HepG2 (cell line): Measurements from ENCODE around the gene SNX9. TPM values are rescaled to one million over a fixed set of nuclear protein-coding genes. Genes with fewer than 3 reads are reported as not detected.

Source experiments
- ATF7 ChIP-seq, 2 experiments: fragments of 450-650 bp in 1 of 2; sonication (generic) in 1 of 2; formaldehyde crosslinking in 1 of 2; IDR thresholded peaks; 2 replicates each; pipeline versions ENCODE4 v1.4.0 to v1.6.1; 2016 to 2020; ENCODE audit warnings: antibody characterized with exemption in 1 of 2, mild to moderate bottlenecking in 1 of 2, missing genetic modification reagents in 1 of 2
- BCL3 ChIP-seq: sonication (generic); formaldehyde crosslinking; IDR thresholded peaks from 2 replicates; pipeline ENCODE4 v1.5.1; 2020; ENCODE audit warnings: mild to moderate bottlenecking, missing genetic modification reagents, moderate library complexity
- FIP1L1 ChIP-seq: fragments of 200-400 bp; formaldehyde crosslinking; IDR thresholded peaks from 2 replicates; pipeline ENCODE4 v1.6.1; 2018; ENCODE audit warnings: low read depth, mild to moderate bottlenecking, low read length, moderate library complexity, borderline replicate concordance; ENCODE audit not compliant: insufficient read depth
- FOXJ3 ChIP-seq: sonication (generic); formaldehyde crosslinking; IDR thresholded peaks from 2 replicates; pipeline ENCODE4 v1.4.0; 2020; ENCODE audit warnings: missing genetic modification reagents, mild to moderate bottlenecking, borderline replicate concordance
- GLI4 ChIP-seq: sonication (generic); formaldehyde crosslinking; IDR thresholded peaks from 2 replicates; pipeline ENCODE4 v1.5.1; 2020; ENCODE audit warnings: missing genetic modification reagents, mild to moderate bottlenecking, moderate library complexity, borderline replicate concordance
- HOMEZ ChIP-seq: IDR thresholded peaks from 2 replicates; pipeline ENCODE4 v1.6.1; 2016; ENCODE audit warnings: low read depth
- HOXA7 ChIP-seq: sonication (generic); formaldehyde crosslinking; IDR thresholded peaks from 2 replicates; pipeline ENCODE4 v1.8.1; 2022; ENCODE audit warnings: mild to moderate bottlenecking, missing genetic modification reagents, moderate library complexity
- MBD4 ChIP-seq: IDR thresholded peaks from 2 replicates; pipeline ENCODE4 v1.6.1; 2012; ENCODE audit warnings: low read length, inconsistent platforms, borderline replicate concordance
- NFE2L1 ChIP-seq: sonication (generic); formaldehyde crosslinking; IDR thresholded peaks from 2 replicates; pipeline ENCODE4 v1.4.0; 2020; ENCODE audit warnings: missing genetic modification reagents, mild to moderate bottlenecking, borderline replicate concordance
- PAF1 ChIP-seq: IDR thresholded peaks from 2 replicates; pipeline ENCODE4 v1.6.1; 2016; ENCODE audit warnings: missing genetic modification reagents, missing compliant biosample characterization
- PCBP2 ChIP-seq: fragments of 200-400 bp; formaldehyde crosslinking; optimal IDR thresholded peaks from 2 replicates; pipeline ENCODE3; 2018; ENCODE audit warnings: low read length, low read depth; ENCODE audit not compliant: poor library complexity, severe bottlenecking
- POGZ ChIP-seq: sonication (generic); formaldehyde crosslinking; IDR thresholded peaks from 2 replicates; pipeline ENCODE4 v1.4.0; 2020; ENCODE audit warnings: mild to moderate bottlenecking, missing genetic modification reagents
- RXRB ChIP-seq: IDR thresholded peaks from 2 replicates; pipeline ENCODE4 v1.6.1; 2016; ENCODE audit warnings: borderline replicate concordance, missing genetic modification reagents, missing compliant biosample characterization
- ZBTB7B ChIP-seq: sonication (generic); formaldehyde crosslinking; IDR thresholded peaks from 2 replicates; pipeline ENCODE4 v1.4.0; 2020; ENCODE audit warnings: missing genetic modification reagents
- ZFP1 ChIP-seq: IDR thresholded peaks from 2 replicates; pipeline ENCODE4 v1.6.1; 2016
- ZIK1 ChIP-seq: sonication (generic); formaldehyde crosslinking; IDR thresholded peaks from 2 replicates; pipeline ENCODE4 v1.5.0; 2020; ENCODE audit warnings: mild to moderate bottlenecking, low read depth, missing genetic modification reagents, borderline replicate concordance
- ZNF180 ChIP-seq: sonication (generic); formaldehyde crosslinking; IDR thresholded peaks from 2 replicates; pipeline ENCODE4 v1.4.0; 2020; ENCODE audit warnings: low read depth, missing genetic modification reagents, borderline replicate concordance
- ZNF20 ChIP-seq: sonication (generic); formaldehyde crosslinking; IDR thresholded peaks from 2 replicates; pipeline ENCODE4 v1.4.0; 2020; ENCODE audit warnings: mild to moderate bottlenecking, moderate library complexity, missing genetic modification reagents
- ZNF224 ChIP-seq: sonication (generic); formaldehyde crosslinking; IDR thresholded peaks from 2 replicates; pipeline ENCODE4 v1.5.0; 2020; ENCODE audit warnings: mild to moderate bottlenecking, missing genetic modification reagents
- ZNF446 ChIP-seq: sonication (generic); formaldehyde crosslinking; IDR thresholded peaks from 2 replicates; pipeline ENCODE4 v1.5.0; 2020; ENCODE audit warnings: mild to moderate bottlenecking, missing genetic modification reagents
- ZNF546 ChIP-seq: sonication (generic); formaldehyde crosslinking; conservative IDR thresholded peaks from 2 replicates; pipeline ENCODE4 v1.8.1; 2023; ENCODE audit warnings: mild to moderate bottlenecking, missing genetic modification reagents
- ZNF580 ChIP-seq: IDR thresholded peaks from 2 replicates; pipeline ENCODE4 v1.6.1; 2016; ENCODE audit warnings: low read depth, borderline replicate concordance
- ZSCAN22 ChIP-seq: sonication (generic); formaldehyde crosslinking; IDR thresholded peaks from 2 replicates; pipeline ENCODE4 v1.4.0; 2020; ENCODE audit warnings: mild to moderate bottlenecking, missing genetic modification reagents
- polyA plus RNA-seq, 8 experiments: library from polyadenylated mRNA; depleted of rRNA in 3 of 8; stranded (reverse) in 7 of 8; unstranded in 1 of 8; fragments of >200 nt; fragmentation: Illumina TruSeq in 4 of 8; extraction: Trizol in 4 of 8; gene quantifications; 2 replicates each; pipeline versions ENCODE4 v1.2.1 to v1.2.3, GENCODE V29; 2011 to 2016; ENCODE audit warnings: low read depth in 4 of 8, missing spikeins in 1 of 8, mixed read lengths in 1 of 8; ENCODE audit not compliant: insufficient read depth in 1 of 8
- total RNA-seq, 5 experiments: library from RNA; depleted of rRNA; stranded (reverse); fragments of >200 nt; fragmentation: Illumina TruSeq; extraction: Trizol; gene quantifications; 2 replicates each; pipeline ENCODE4 v1.2.3, GENCODE V29; 2016; ENCODE audit warnings: low read depth in 1 of 5
- TF ChIP-seq, protein P1 (sequence below): sonication (generic); formaldehyde crosslinking; IDR thresholded peaks from 2 replicates; pipeline ENCODE4 v1.4.0; 2020; ENCODE audit warnings: mild to moderate bottlenecking, missing genetic modification reagents
- TF ChIP-seq, protein P2 (sequence below): IDR thresholded peaks from 2 replicates; pipeline ENCODE4 v1.6.1; 2016; ENCODE audit warnings: low read depth, control low read depth

SNX9 gene
- total and polyA plus RNA-seq, 2 of the 13 experiments (the other 11 are each of a cell fraction or from before 2014, with no cell fraction given): 21.9 to 36.0 TPM

DNA sequence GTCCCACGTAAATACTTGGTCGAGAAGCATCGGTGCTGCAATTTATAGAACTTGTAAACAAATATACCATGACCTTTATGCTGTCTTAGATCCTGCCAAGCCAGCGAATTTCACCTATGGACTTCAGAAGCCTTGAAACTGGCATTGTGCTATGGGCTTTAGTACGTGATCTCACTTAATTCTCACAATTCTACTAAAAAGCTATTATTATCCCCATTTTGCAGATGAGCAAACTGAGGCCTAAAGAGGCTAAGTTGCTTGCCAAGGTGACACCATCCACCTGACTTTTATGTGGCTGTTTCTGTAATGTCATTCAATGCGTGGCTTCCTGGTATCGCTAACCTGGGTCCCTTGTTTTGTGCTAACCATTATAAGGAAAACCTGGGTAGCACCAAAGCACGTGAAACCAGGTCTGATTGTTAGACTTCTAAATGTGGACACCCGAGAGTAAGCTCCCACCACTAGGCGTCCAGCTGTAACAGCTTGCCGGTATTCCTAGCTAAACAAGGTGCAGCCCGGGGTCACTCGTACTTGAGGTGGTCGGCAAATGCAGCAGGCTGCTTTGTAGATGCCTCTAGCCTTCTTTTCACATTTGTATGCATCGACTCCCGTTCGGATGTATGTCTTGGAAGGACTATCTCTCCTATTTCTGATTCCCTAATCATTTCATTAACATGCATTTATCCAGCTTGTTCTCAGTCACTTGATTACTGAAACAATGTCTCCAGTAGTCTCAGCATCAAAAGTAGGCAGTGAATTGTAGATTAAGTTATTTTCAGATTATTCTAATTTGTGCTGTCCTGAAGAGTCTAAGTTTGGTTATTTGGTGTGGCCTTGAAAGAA lies 159.7 kb downstream of the SNX9 start (continued):
- TF ChIP-seq FIP1L1 (no peak), ZFP1 (0 out of 2 replicates have a peak, but pooled peaks have one; percentile 35), ZNF446 (CRISPR knock-in tag) (no peak), ZNF224 (CRISPR knock-in tag) (0 out of 2 replicates have a peak, but pooled peaks have one; percentile 6), ZNF546 (CRISPR knock-in tag) (no peak), HOMEZ (no peak), BCL3 (CRISPR knock-in tag) (no peak), RXRB (peak; percentile 42; the same call in 1 of the 2 replicates), ZIK1 (peak; percentile 78; the same call in 1 of the 2 replicates), ZSCAN22 (no peak), ZBTB7B (CRISPR knock-in tag) (peak; percentile 84), ZNF180 (no peak), ZNF580 (CRISPR knock-in tag) (peak; percentile 53; the same call in 1 of the 2 replicates), NFE2L1 (CRISPR knock-in tag) (no peak), PCBP2 (no peak), HOXA7 (no peak), ATF7 (IDR thresholded peaks at IDR 0.05) (no peak), ATF7 (CRISPR knock-in tag; IDR thresholded peaks at IDR 0.05) (no peak; the same call in 1 of the 2 replicates), PAF1 (CRISPR knock-in tag) (no peak), POGZ (CRISPR knock-in tag) (no peak), MBD4 (no peak), ZNF20 (CRISPR knock-in tag) (no peak), FOXJ3 (no peak), GLI4 (no peak)
- TF ChIP-seq, protein P1, sequence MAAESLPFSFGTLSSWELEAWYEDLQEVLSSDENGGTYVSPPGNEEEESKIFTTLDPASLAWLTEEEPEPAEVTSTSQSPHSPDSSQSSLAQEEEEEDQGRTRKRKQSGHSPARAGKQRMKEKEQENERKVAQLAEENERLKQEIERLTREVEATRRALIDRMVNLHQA (CRISPR knock-in tag): no peak
- TF ChIP-seq, protein P2, sequence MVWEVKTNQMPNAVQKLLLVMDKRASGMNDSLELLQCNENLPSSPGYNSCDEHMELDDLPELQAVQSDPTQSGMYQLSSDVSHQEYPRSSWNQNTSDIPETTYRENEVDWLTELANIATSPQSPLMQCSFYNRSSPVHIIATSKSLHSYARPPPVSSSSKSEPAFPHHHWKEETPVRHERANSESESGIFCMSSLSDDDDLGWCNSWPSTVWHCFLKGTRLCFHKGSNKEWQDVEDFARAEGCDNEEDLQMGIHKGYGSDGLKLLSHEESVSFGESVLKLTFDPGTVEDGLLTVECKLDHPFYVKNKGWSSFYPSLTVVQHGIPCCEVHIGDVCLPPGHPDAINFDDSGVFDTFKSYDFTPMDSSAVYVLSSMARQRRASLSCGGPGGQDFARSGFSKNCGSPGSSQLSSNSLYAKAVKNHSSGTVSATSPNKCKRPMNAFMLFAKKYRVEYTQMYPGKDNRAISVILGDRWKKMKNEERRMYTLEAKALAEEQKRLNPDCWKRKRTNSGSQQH (CRISPR knock-in tag): peak; percentile 29; the same call in 1 of the 2 replicates
